ENCODE data around the gene DNER. TPM values are rescaled to one million over a fixed set of nuclear protein-coding genes. Genes with fewer than 3 reads are reported as not detected.

Gene DNER
- total and polyA plus RNA-seq, 2 donors (not counting 3 experiments of a cell fraction or from before 2014, with no cell fraction given), result 0.01 TPM; not detected in 1

GRCh38 chr2:229488232-229488631 lies 226.1 kb downstream of the DNER start:
- Histone ChIP-seq H2AFZ (ENCODE audit: low read depth, low read length) (no peak overlapping the region), H3K9me1 (replicated peaks; ENCODE audit: control insufficient read depth, extremely low read depth, insufficient read depth, low read length) (no peaks in the 10 kb centered on the region), H3K4me1 (ENCODE audit: control insufficient read depth, extremely low read depth, insufficient read depth, low read length) (no peaks in the 10 kb centered on the region), H3K79me2 (ENCODE audit: control insufficient read depth, insufficient read depth, low read length) (no peaks in the 10 kb centered on the region), H3K4me2 (ENCODE audit: insufficient read depth, low read length) (no peak overlapping the region), H3K27ac (ENCODE audit: insufficient read depth, low read depth, low read length) (no peak overlapping the region), H3K27me3 (ENCODE audit: control insufficient read depth in 2 of 2, insufficient read depth in 2 of 2, low read length in 2 of 2) (no peaks in the 10 kb centered on the region), H4K20me1 (replicated peaks; ENCODE audit: control insufficient read depth, extremely low read depth, insufficient read depth, low read length) (no peaks in the 10 kb centered on the region), H3K36me3 (ENCODE audit: control insufficient read depth in 2 of 2, extremely low read depth in 1 of 2, insufficient read depth in 2 of 2, low read length in 2 of 2) (no peaks in the 10 kb centered on the region), H3K9ac (replicated peaks; ENCODE audit: extremely low read depth, insufficient read depth, low read length) (no peak overlapping the region), H3K9me3 (replicated peaks; ENCODE audit: control insufficient read depth, insufficient read depth, low read length) (no peaks in the 10 kb centered on the region), H3K4me3 (replicated peaks in 1 of 3; ENCODE audit: insufficient read depth in 1 of 3, low read depth in 1 of 3, low read length in 3 of 3) (no peak overlapping the region)
- POLR2A ChIA-PET, result no interaction called here
- no peak for TF ChIP-seq POLR2A (IDR thresholded peaks at IDR 0.05; ENCODE audit: low read depth, low read length)
- TF ChIP-seq FOS (IDR thresholded peaks at IDR 0.05; ENCODE audit: borderline replicate concordance, insufficient read depth, low read length), result no peak
- TF ChIP-seq POLR2AphosphoS5 (IDR thresholded peaks at IDR 0.05; ENCODE audit: insufficient read depth, low read depth, low read length), result no peak
- no peak for TF ChIP-seq JUN (IDR thresholded peaks at IDR 0.05; ENCODE audit: borderline replicate concordance, insufficient read depth, insufficient read length, low read depth)
- no peak for TF ChIP-seq EZH2 (IDR thresholded peaks at IDR 0.05; ENCODE audit: borderline replicate concordance, low read depth, low read length, severe bottlenecking)
- TF ChIP-seq CTCF (IDR thresholded peaks at IDR 0.05; ENCODE audit: extremely low read depth in 1 of 2, insufficient read depth in 1 of 2, low read depth in 1 of 2, low read length in 2 of 2), result no peak
- TF ChIP-seq MYC (IDR thresholded peaks at IDR 0.05; ENCODE audit: low read depth, low read length), result no peak
- no peak for TF ChIP-seq GATA2 (IDR thresholded peaks at IDR 0.05; ENCODE audit: insufficient read depth, insufficient read length, low read depth, low read length)
- TF ChIP-seq MAX (IDR thresholded peaks at IDR 0.05; ENCODE audit: insufficient read depth, insufficient read length), result no peak
- intact Hi-C loops (cut with micrococcal nuclease) (no loop called here), dilution Hi-C loops (cut with MboI; ENCODE audit: extremely low pct_ligation_motif_present, low sequenced_read_pairs) (no loop called here)
- FAIRE-seq (no peak), DNase-seq (ENCODE audit: low read depth, low spot score) (no peak)
- BruUV-seq (replicated peaks), result no TSS peak
- CTCF ChIA-PET, result no interaction called here
